Mesendoderm (in vitro differentiated cells): ENCODE data around the gene TERF2IP.

Source experiments
- DNase-seq: peaks from one replicate; pipeline ENCODE4 v3.0.0; 2013
- H2AK5ac ChIP-seq: 2 replicates; pipeline ENCODE4 v1.6.1; 2013; ENCODE audit warnings: low read length, inconsistent platforms
- H2BK120ac ChIP-seq: 2 replicates; pipeline ENCODE4 v1.6.1; 2013; ENCODE audit warnings: low read depth, mild to moderate bottlenecking, low read length, moderate library complexity, mixed read lengths
- H2BK15ac ChIP-seq: replicated peaks from 2 replicates; pipeline ENCODE4 v1.6.1; 2013; ENCODE audit warnings: low read depth, mild to moderate bottlenecking, moderate library complexity
- H2BK5ac ChIP-seq: 2 replicates; pipeline ENCODE4 v1.6.1; 2013; ENCODE audit warnings: low read length, inconsistent platforms
- H3K18ac ChIP-seq: 2 replicates; pipeline ENCODE4 v1.6.1; 2013; ENCODE audit warnings: mild to moderate bottlenecking, low read length, mixed read lengths
- H3K23ac ChIP-seq: one replicate; pipeline ENCODE4 v1.6.1; 2013; ENCODE audit warnings: low read length
- H3K27ac ChIP-seq: 2 replicates; pipeline ENCODE4 v1.5.1; 2013; ENCODE audit warnings: low read depth, mild to moderate bottlenecking, inconsistent platforms, low read length, moderate library complexity
- H3K27me3 ChIP-seq: 2 replicates; pipeline ENCODE4 v1.6.1; 2013; ENCODE audit warnings: low read length, control low read depth, mild to moderate bottlenecking, inconsistent platforms; ENCODE audit not compliant: insufficient read depth, poor library complexity
- H3K36me3 ChIP-seq: 2 replicates; pipeline ENCODE4 v1.6.1; 2013; ENCODE audit warnings: low read length, inconsistent platforms; ENCODE audit not compliant: control insufficient read depth, insufficient read depth
- H3K4ac ChIP-seq: one replicate; pipeline ENCODE4 v1.6.1; 2013; ENCODE audit warnings: low read depth, mild to moderate bottlenecking, low read length, moderate library complexity
- H3K4me1 ChIP-seq: 2 replicates; pipeline ENCODE4 v1.6.1; 2013; ENCODE audit warnings: low read depth, low read length, inconsistent platforms; ENCODE audit not compliant: control insufficient read depth
- H3K4me2 ChIP-seq: 2 replicates; pipeline ENCODE4 v1.6.1; 2013; ENCODE audit warnings: low read length
- H3K4me3 ChIP-seq: 2 replicates; pipeline ENCODE4 v1.5.1; 2013; ENCODE audit warnings: mild to moderate bottlenecking, low read length
- H3K56ac ChIP-seq: one replicate; pipeline ENCODE4 v1.6.1; 2013; ENCODE audit warnings: low read length
- H3K79me1 ChIP-seq: 2 replicates; pipeline ENCODE4 v1.6.1; 2013; ENCODE audit warnings: low read length, inconsistent platforms
- H3K79me2 ChIP-seq: 2 replicates; pipeline ENCODE4 v1.6.1; 2013; ENCODE audit warnings: mild to moderate bottlenecking, low read length; ENCODE audit not compliant: control insufficient read depth, insufficient read depth
- H3K9ac ChIP-seq: 2 replicates; pipeline ENCODE4 v1.6.1; 2013; ENCODE audit warnings: low read length, inconsistent platforms
- H4K5ac ChIP-seq: one replicate; pipeline ENCODE4 v1.6.1; 2013; ENCODE audit warnings: low read length
- H4K8ac ChIP-seq: one replicate; pipeline ENCODE4 v1.6.1; 2013; ENCODE audit warnings: low read depth, mild to moderate bottlenecking, control low read depth, low read length, moderate library complexity
- WGBS: extraction: QIAGEN DNeasy Blood & Tissue Kit; methylation state at CpG from one replicate; pipeline ENCODE4 v1.1.7; 2013; ENCODE audit warnings: low lambda C conversion rate, missing lambda C conversion rate; ENCODE audit not compliant: insufficient coverage; ENCODE audit errors: extremely low coverage; 5-methylcytosine and 5-hydroxymethylcytosine counted together

TERF2IP gene

GRCh38 chr16:75615619-75616018 is 32.0 kb upstream of the TERF2IP start:
- H2BK5ac ChIP-seq: no peak overlapping the region
- H3K79me2 ChIP-seq: no peaks in the 10 kb centered on the region
- no peak overlapping the region for H2AK5ac ChIP-seq
- no CpG with 5 or more reads among the region's 2 CpGs for WGBS
- no peak overlapping the region for H4K5ac ChIP-seq
- no peak overlapping the region for H3K4me3 ChIP-seq
- H3K27ac ChIP-seq: no peak overlapping the region
- no peak overlapping the region for H3K4me2 ChIP-seq
- no peak overlapping the region for H2BK15ac ChIP-seq
- no peaks in the 10 kb centered on the region for H3K4me1 ChIP-seq
- H3K4ac ChIP-seq: no peak overlapping the region
- H3K56ac ChIP-seq: no peak overlapping the region
- H3K27me3 ChIP-seq: no peaks in the 10 kb centered on the region
- no peak overlapping the region for H2BK120ac ChIP-seq
- peaks cover 2% of the 10 kb centered on the region for H3K79me1 ChIP-seq
- H4K8ac ChIP-seq: no peak overlapping the region
- no peak overlapping the region for H3K9ac ChIP-seq
- no peak for DNase-seq
- H3K18ac ChIP-seq: no peak overlapping the region
- no peak overlapping the region for H3K23ac ChIP-seq
- peaks cover 14% of the 10 kb centered on the region for H3K36me3 ChIP-seq

DNA sequence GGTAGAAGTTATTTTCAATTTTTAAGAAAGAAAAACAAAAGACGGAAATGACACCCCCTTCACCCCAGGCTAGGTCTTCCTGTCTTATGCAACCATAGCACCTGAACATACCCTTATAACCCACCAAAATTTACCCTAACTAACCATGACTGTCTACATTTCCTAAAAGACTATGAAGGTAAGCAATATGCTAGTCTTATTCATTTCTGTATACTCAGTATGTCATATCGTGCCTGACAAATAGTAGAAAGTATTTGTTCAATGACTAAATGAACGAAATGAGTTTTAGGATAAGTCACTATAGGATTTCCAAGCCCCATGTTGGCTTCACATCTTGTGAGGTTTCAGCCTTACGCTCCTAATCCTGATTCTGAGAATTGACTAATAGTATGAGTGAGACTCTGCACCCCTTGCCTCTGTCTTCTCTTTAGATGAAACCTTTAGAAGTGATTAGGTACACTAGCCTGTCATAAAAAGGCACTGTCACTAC is 31.0 kb upstream of the TERF2IP start:
- H3K4me2 ChIP-seq: no peak overlapping the region
- H3K36me3 ChIP-seq: peaks cover 13% of the 10 kb centered on the region
- H3K4me3 ChIP-seq: no peak overlapping the region
- H3K4me1 ChIP-seq: no peaks in the 10 kb centered on the region
- no CpG with 5 or more reads among the region's 4 CpGs for WGBS
- no peak overlapping the region for H4K8ac ChIP-seq
- H3K4ac ChIP-seq: no peak overlapping the region
- DNase-seq: no peak
- no peaks in the 10 kb centered on the region for H3K79me2 ChIP-seq
- H3K18ac ChIP-seq: no peak overlapping the region
- H2AK5ac ChIP-seq: no peak overlapping the region
- no peak overlapping the region for H3K56ac ChIP-seq
- no peak overlapping the region for H2BK15ac ChIP-seq
- H3K23ac ChIP-seq: no peak overlapping the region
- peaks cover 2% of the 10 kb centered on the region for H3K79me1 ChIP-seq
- no peak overlapping the region for H3K27ac ChIP-seq
- H2BK120ac ChIP-seq: no peak overlapping the region
- H2BK5ac ChIP-seq: no peak overlapping the region
- no peak overlapping the region for H4K5ac ChIP-seq
- H3K27me3 ChIP-seq: no peaks in the 10 kb centered on the region
- H3K9ac ChIP-seq: no peak overlapping the region

GRCh38 chr16:75617121-75617520 is 30.5 kb upstream of the TERF2IP start:
- Histone ChIP-seq H2AK5ac (no peak overlapping the region), H2BK15ac (no peak overlapping the region), H3K79me2 (peaks cover 2% of the 10 kb centered on the region), H3K18ac (no peak overlapping the region), H3K4me3 (no peak overlapping the region), H2BK120ac (no peak overlapping the region), H3K27me3 (no peaks in the 10 kb centered on the region), H3K23ac (no peak overlapping the region), H4K5ac (no peak overlapping the region), H3K9ac (no peak overlapping the region), H2BK5ac (no peak overlapping the region), H3K4me2 (no peak overlapping the region), H3K27ac (no peak overlapping the region), H3K79me1 (peaks cover 4% of the 10 kb centered on the region), H3K36me3 (peaks cover 11% of the 10 kb centered on the region), H3K4ac (no peak overlapping the region), H3K56ac (no peak overlapping the region), H4K8ac (no peak overlapping the region), H3K4me1 (peaks cover under 1% of the 10 kb centered on the region)
- WGBS: no CpG with 5 or more reads among the region's 3 CpGs
- DNase-seq: no peak

DNA sequence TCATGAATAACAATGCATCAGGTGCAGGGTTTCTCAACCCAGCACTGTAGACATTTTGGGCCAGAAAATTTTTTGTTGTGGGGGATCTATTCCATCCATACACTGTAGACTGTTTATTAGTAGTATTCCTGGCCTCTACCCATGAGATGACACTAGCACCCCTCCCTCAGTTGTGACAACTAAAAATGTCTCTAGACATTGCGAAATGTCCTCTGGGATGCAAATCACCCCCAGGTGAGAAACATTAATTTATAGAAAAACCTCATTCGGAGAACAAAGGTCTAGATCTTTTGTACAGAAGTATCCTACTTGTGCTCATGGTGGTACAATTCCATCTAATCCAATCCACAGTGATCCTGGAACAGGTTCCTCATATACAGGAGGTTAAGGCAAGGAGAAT is 28.8 kb upstream of the TERF2IP start:
- Histone ChIP-seq H3K27me3 (no peaks in the 10 kb centered on the region), H3K36me3 (peaks cover 6% of the 10 kb centered on the region)
- no CpG with 5 or more reads among the region's 2 CpGs for WGBS

DNA sequence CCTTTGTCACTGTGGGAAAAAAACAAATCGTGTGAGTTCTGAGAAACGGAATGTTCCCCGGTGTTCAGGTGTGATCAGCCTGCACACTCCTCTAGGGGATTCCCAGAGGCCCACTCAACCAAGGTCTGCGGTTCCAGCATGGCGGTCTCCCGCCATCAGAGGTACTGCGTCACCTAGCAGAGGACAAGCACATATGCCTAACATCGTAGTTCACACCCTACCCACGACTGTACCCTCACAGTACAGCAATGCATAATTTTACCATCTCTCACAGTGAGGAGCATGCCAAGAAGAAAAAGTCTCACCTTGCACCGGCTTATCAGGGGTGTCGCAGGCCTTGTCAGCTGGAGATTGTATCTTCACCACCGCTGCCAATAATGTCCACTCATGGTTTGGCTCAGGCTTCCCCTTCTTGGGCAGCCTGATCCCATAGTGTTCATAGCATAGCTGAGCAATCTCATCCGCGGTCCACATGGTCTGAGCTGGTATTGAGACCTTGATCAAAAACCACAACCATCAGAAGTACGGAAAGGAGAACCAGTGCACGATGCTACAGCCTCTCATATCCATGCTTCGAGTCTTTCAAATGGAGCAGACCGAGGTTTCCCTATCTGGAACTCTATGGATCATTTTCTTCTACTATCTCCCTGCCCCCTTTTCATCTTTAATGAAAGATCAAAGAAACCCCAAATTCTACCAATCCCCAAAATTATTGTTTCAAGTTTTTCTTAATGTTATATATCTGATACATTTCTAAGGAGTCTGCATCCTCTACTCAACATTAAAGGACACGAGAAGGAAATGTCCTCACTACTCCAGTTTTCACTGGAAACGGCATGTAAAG is 27.0 kb upstream of the TERF2IP start:
- Histone ChIP-seq H3K23ac (no peak overlapping the region), H3K4me3 (no peak overlapping the region), H4K8ac (no peak overlapping the region), H2BK5ac (no peak overlapping the region), H3K27ac (no peak overlapping the region), H3K9ac (no peak overlapping the region), H3K56ac (no peak overlapping the region), H3K79me1 (peaks cover 7% of the 10 kb centered on the region), H2AK5ac (no peak overlapping the region), H3K4me2 (no peak overlapping the region), H3K27me3 (no peaks in the 10 kb centered on the region), H3K36me3 (peaks cover 5% of the 10 kb centered on the region), H2BK120ac (no peak overlapping the region), H3K79me2 (peaks cover 5% of the 10 kb centered on the region), H3K4ac (no peak overlapping the region), H3K4me1 (peaks cover 6% of the 10 kb centered on the region), H3K18ac (no peak overlapping the region), H4K5ac (no peak overlapping the region), H2BK15ac (no peak overlapping the region)
- DNase-seq: no peak
- no CpG with 5 or more reads among the region's 20 CpGs for WGBS

More for the DNA sequence above, 28.8 kb upstream of the TERF2IP start:
- Histone ChIP-seq H4K8ac (no peak overlapping the region), H3K18ac (no peak overlapping the region), H3K4me1 (peaks cover 4% of the 10 kb centered on the region), H2BK120ac (no peak overlapping the region), H2BK5ac (no peak overlapping the region), H4K5ac (no peak overlapping the region), H3K4ac (no peak overlapping the region), H3K4me2 (no peak overlapping the region), H3K27ac (no peak overlapping the region), H3K79me1 (peaks cover 7% of the 10 kb centered on the region), H3K4me3 (no peak overlapping the region), H3K56ac (no peak overlapping the region), H3K79me2 (peaks cover 5% of the 10 kb centered on the region), H3K9ac (no peak overlapping the region), H2AK5ac (no peak overlapping the region), H2BK15ac (no peak overlapping the region), H3K23ac (no peak overlapping the region)
- no peak for DNase-seq

DNA sequence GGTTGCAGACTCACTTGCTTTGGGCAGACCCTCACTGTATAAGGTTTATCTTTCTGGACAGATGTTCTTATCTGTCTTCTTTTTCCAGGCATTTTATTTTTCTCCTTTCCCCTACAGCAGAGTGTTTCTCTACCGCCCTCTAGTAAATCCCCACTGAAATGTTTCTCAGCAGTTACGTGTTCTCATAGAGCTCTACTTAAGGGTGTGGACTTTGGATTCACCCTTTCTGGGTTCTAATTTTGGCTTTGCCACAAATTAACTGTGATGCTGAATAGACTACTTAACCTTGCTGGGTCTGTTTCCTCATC is 26.4 kb upstream of the TERF2IP start:
- H3K23ac ChIP-seq: no peak overlapping the region
- H3K27me3 ChIP-seq: no peaks in the 10 kb centered on the region
- DNase-seq: peak; percentile 56
- H3K36me3 ChIP-seq: peaks cover 7% of the 10 kb centered on the region
- peaks cover 5% of the 10 kb centered on the region for H3K79me2 ChIP-seq
- no peak overlapping the region for H2BK15ac ChIP-seq
- no peak overlapping the region for H3K4me2 ChIP-seq
- no CpG with 5 or more reads among the region's 2 CpGs for WGBS
- no peak overlapping the region for H2BK120ac ChIP-seq
- H3K4me3 ChIP-seq: no peak overlapping the region
- H3K79me1 ChIP-seq: peaks cover 7% of the 10 kb centered on the region
- H4K5ac ChIP-seq: no peak overlapping the region
- H3K9ac ChIP-seq: no peak overlapping the region
- no peak overlapping the region for H3K27ac ChIP-seq
- no peak overlapping the region for H4K8ac ChIP-seq
- H3K56ac ChIP-seq: no peak overlapping the region
- H2AK5ac ChIP-seq: no peak overlapping the region
- peaks cover 6% of the 10 kb centered on the region for H3K4me1 ChIP-seq
- no peak overlapping the region for H3K4ac ChIP-seq
- no peak overlapping the region for H3K18ac ChIP-seq
- no peak overlapping the region for H2BK5ac ChIP-seq
